Choroid plexus epithelial cell (primary cell): ENCODE data around the gene DPH1.

Source experiments
- DNase-seq: peaks from one replicate; pipeline ENCODE4 v3.0.0-alpha.2; 2010; ENCODE audit warnings: low read depth
- H3K4me3 ChIP-seq: 2 replicates; pipeline ENCODE4 v1.5.1; 2011; ENCODE audit warnings: low read depth, mild to moderate bottlenecking, control low read depth, low read length, moderate library complexity
- TF ChIP-seq, protein P1 (sequence below): conservative IDR thresholded peaks from 2 replicates; pipeline ENCODE4 v1.5.1; 2011; ENCODE audit warnings: low read depth, mild to moderate bottlenecking, control low read depth, inconsistent platforms, low read length, moderate library complexity

The DPH1 gene

DNA sequence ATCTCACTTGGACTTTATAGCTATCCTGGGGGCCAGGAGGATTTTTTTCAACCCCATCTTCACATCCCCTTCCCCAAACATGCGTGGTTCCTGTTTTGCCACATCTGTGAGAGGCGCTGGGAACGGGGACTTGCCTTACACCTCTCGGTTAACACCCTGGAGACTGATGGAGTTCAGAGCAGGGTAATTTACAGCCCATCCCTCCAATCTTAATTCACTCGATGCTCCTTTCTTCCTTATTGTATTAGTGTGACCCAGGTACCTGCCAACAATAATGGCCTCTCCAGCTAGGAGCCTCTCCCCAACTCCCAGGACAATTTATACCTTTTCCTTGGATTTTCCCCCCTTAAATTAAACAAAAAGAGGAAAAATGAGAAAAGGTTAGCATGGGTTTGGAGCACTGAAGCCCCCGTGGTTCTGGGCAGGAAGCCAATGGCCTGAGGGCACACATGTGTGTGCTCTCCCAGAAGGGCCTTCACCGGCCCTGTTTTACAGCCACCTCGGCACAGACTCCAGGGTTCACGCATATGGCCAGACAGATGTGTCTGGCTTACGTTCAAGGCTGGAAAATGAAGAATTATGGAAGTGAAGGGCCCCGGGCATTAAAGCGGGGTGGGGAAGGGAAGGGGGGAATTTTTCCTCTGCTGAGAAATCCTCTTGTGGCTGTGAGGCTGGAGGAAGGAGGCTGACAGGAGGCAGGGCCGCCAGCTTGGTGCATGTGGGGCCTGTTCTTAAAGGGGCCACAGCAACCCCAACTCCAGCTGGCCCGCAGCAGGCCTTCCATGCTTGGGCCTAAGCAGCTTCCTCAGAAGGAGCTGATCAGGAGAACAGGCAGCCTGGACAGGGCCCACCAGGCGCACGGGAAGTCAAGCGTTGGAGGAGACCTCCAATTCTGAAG is 46.4 kb downstream of the DPH1 start:
- DNase-seq, result peak; percentile 47
- TF ChIP-seq, protein P1, sequence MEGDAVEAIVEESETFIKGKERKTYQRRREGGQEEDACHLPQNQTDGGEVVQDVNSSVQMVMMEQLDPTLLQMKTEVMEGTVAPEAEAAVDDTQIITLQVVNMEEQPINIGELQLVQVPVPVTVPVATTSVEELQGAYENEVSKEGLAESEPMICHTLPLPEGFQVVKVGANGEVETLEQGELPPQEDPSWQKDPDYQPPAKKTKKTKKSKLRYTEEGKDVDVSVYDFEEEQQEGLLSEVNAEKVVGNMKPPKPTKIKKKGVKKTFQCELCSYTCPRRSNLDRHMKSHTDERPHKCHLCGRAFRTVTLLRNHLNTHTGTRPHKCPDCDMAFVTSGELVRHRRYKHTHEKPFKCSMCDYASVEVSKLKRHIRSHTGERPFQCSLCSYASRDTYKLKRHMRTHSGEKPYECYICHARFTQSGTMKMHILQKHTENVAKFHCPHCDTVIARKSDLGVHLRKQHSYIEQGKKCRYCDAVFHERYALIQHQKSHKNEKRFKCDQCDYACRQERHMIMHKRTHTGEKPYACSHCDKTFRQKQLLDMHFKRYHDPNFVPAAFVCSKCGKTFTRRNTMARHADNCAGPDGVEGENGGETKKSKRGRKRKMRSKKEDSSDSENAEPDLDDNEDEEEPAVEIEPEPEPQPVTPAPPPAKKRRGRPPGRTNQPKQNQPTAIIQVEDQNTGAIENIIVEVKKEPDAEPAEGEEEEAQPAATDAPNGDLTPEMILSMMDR, result no peak
- no peak overlapping the region for H3K4me3 ChIP-seq

DNA sequence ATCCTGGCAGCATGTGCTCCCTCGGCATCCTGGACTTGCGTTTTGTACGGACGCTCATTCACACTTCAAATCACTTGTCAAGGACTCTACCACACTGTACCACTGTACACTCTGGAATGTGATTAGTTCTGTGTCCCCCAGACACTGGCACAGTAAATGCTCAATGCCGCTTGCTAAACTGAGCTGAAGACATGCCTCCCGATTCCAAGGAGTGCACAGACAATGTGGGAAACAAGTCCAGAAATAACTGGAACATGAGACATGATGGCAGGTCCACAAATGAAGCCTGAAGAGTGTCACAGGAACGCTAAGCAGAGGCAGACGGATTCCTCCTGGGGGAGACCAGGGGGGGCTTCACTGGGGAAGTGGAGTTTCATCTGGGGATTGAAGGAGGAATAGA is 47.1 kb downstream of the DPH1 start:
- no peak for DNase-seq

DNA sequence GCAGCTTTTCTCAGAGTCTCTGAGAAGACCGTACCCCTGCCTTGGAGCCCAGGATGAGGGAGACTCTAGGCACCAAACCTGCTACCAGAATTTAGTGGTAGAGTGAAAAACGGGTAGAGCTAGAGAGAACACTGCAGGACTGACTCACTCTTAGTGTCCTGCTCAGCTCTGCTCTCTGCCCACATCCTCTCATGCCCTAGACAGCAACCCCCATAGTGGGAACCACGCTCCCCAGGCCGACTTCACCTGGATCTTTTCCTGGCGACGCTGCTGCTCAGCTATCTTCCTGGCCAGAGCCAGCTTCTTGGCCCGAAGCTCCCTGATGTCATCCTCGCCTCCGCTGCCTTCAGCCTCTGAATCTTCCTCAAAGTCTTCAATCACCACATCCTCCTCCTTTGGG is 51.6 kb downstream of the DPH1 start:
- DNase-seq, result peak; percentile 55
- H3K4me3 ChIP-seq, result no peak overlapping the region
- TF ChIP-seq, protein P1, result no peak

More for the DNA sequence above, 47.1 kb downstream of the DPH1 start:
- no peak overlapping the region for H3K4me3 ChIP-seq
- TF ChIP-seq, protein P1, result no peak

DNA sequence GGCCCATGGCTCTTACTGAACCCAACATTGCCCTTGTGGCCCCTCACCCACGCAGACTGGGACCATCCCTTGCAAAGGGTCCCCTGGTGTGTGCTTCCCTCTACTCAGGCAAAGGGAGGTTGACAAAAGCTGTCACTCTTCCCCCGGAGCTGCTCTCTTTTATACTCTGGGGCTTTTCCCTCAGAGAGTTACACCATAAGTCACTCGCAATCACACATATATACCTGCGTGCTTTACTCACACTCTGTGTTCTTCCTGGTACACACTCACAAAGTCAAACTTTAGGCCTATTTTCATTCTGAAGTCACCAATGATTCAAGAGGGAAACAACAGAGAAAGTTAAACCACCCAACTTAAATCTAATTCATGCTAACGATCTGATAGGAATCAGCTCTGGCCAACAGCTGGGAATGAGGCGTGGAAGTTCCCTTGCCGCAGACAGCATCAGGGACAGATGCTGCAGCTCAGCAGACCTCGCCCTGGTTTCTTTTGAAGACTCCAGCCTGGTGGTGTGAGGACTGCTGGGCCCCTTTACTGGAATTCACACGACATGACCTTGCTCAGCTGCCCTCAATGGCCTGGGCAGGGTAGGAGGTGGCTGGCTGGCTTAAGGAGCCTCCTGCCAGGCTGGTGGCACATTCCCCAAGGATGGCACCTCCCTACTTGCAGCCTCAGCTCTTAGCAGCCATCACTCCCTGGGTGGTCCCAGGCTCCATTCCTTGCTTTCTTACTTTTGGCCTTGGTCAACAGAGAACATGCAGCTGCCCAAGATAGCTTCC is 52.2 kb downstream of the DPH1 start:
- no peak overlapping the region for H3K4me3 ChIP-seq
- TF ChIP-seq, protein P1, result no peak
- no peak for DNase-seq

DNA sequence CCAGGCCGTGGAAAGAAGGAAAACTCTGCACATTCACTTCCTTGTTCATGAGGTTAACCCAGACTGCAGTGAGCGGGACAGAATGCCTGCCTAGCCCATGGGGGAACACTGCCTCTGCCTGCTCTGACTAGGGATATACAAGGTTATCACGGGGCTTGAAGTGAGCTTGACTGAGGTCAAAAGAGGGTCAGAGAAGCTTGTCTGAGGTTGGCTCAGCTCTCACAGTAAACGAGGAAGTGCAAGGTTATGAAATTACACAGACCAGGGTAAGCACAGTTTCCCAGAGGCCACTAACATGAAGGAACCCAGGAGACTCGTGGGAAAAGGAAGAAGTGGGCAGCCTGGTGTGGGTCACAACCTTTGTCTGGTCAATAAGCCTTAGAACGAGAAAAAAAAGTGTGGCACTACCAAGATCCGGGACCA is 53.7 kb downstream of the DPH1 start:
- TF ChIP-seq, protein P1, result no peak
- peak; percentile 50 for DNase-seq
- no peak overlapping the region for H3K4me3 ChIP-seq

DNA sequence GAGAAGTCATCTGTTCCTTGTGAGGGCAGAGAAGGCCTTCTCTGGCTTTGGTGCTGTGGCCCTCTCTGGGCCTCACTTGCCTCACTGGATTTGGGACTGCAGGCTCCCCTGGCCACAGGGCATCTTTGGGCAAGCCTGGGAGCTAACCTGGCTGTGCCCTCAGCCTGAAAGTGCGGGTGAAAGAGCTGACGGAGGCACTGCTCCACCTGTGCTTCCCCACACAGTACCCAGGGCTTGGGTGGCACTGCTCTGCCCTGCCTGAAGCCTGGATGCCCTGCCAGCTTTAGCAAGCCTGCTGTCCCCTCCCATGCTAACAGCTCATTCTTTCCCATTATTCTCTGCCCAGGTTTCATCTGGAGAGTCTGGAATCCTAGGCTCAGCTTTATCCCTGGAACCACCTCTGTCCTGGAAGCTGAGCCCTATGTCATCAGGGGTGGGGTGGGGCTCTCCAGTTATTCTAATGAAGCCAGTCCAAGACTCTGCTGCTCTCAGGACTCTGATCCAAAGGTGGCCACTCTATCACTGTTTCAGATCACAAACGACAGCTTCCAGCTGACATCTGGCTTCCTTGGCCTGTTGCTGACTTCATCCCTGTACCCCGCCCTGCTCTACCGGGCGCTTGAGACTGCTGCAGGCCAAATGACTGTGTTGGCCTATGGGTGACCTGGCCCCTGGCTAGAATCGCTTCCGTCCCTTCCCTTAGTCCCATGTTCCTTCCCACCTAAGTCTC is 54.2 kb downstream of the DPH1 start:
- TF ChIP-seq, protein P1, result no peak
- H3K4me3 ChIP-seq, result no peak overlapping the region
- DNase-seq, result peak; percentile 56
